Left renal cortex interstitium (tissue), 4 donors: ENCODE data around the gene NEK3. TPM values are rescaled to one million over a fixed set of nuclear protein-coding genes. Genes with fewer than 3 reads are reported as not detected.
A peak's percentile ranks its signal among the peaks of the same experiment; 100 is the strongest.
"Not testable (repeated sequence)": the region's sequence is repeated elsewhere in the genome, so short reads cannot be mapped to it uniquely, and the experiment has no call there.

Experiments used
- DNase-seq, 4 donors: peaks; one replicate each; pipeline ENCODE4 v3.0.0-alpha.2; 2013; ENCODE audit warnings: low read depth in 4 of 4, low spot score in 2 of 4, missing footprints in 1 of 4
- polyA plus RNA-seq, 4 donors: library from polyadenylated mRNA; unstranded; fragments of 120-200 nt; gene quantifications; one replicate each; pipeline ENCODE4 v1.2.1, GENCODE V29; 2013; ENCODE audit not compliant: insufficient read length in 4 of 4

The NEK3 gene
- polyA plus RNA-seq, 4 donors, result 21.1 to 47.7 (median 29.1) TPM

- DNase-seq, result peak; percentile 63 to 76 (median 74)
These were observed 31.4 kb downstream of the NEK3 start for GRCh38 chr13:52127783-52128702.

GRCh38 chr13:52127378-52127777 lies 32.0 kb downstream of the NEK3 start:
- no peak for DNase-seq

DNA sequence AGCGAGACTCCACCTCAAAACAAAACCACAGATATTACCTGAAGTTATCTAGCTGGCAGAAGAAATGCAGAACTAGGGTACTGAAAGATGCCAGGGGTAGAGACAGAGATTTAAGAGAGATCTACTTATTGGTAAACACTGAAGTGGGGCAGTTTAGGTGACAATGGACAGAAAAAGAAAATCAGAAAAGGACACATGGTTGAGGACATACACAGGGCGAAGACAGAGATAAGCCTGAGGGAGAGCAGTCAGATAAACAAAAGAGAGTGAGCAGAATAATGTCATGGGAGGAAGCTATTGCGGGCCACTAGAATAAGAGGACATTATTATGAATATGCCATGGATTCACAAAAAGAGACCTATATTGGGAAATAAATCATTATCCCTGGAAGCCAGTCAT lies 33.9 kb downstream of the NEK3 start:
- no peak for DNase-seq

- no peak for DNase-seq
These were observed 40.8 kb downstream of the NEK3 start for GRCh38 chr13:52118595-52118994.

DNA sequence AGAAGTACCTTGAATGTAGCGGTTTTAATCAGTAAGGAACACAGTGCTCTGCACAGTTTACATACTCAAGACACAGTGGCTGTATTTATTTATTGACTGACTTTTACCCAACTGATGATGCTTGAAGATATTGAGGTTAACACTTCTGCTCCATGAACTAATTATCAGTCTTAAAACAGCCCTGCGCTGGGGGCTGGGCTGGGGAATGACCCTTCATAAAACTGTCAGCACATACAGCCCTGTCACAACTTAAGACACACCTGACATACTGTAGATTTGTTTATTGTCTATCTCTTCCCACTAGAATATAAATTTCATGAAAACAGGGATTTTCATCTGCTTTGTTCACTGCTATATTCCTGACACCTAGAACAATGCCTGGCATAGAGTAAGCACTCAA lies 41.3 kb downstream of the NEK3 start:
- no peak for DNase-seq

DNA sequence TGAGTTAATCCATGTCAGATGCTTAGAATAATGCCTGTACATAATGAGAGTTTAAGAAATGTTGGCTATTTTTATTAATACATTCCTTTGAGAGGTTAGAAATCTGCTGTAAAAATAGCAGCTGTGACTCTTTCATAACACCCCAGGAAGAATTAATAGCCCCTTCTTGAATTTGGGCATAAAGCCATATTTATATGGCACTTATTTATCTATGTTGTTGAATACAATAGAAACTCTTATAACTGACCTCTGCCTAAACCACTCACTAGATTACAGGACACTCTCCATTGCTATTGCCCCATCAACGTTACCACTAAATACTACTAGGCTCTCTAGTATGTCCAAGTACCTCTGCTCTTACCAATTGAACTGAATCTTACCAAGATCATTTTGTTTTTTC lies 46.8 kb downstream of the NEK3 start:
- DNase-seq, result no peak

DNA sequence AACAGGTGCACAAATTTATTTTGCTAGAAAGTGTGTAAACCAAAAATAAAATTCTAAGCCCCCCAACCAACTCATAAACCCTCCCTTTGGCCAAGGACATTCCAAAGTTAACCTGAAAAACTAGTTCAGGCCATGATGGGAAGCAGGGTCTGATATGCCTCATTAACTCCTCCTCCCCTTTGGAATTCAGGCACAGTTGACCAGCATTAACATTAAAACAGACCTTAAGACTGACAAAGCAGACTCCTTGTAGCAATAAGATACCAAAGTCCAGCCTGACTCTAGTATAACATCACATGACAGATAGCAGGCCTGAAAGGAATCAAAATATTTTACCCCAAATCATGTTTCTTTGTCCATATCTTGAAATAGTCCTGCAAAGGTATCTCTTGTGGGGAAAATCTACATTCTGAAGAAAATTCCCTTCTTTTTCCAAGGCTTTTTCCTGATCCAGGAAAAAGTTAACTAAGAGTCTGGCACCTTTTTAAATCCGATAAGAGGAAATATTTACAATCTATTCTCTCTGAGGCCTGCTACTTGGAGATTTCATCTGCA lies 50.2 kb downstream of the NEK3 start:
- peak; percentile 13 to 47 (median 22) for DNase-seq

DNA sequence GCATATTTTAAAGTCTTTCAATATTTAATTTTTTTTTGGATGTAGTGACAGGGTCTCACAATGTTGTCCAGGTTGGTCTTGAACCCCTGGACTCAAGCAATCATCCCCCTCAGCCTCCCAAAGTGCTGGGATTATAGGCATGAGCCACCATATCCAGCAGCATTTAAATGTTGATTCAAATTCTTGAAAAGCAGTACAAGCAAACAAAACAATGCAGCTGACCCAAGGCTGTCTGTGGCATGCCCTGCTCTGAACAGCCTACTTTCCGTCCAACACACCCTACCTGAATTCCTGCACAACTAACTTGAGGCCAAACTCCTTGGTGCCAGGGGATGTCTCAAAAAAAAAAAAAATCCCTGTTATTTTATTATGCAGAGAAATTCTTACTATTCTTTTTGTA lies 53.6 kb downstream of the NEK3 start:
- no peak for DNase-seq

DNA sequence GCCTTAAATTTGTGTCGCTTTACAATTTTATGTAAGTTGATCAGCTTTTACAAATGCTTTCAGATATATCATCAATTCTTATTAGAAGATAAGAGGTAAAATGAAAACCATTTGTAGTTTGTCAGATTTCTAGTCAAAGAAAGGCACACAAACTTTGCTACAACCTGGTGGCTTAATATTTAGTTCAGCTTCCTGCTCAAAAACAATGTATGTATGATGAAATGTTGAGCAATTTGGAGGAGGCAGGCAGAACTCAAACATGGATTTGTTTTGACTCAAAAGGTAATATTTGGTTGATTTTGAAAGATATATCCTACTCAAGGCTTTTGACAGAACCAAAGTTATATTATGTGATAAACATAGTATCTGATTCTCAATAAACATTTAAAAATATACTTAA lies 54.8 kb downstream of the NEK3 start:
- no peak for DNase-seq

GRCh38 chr13:52103386-52103785 lies 56.0 kb downstream of the NEK3 start:
- DNase-seq, result no peak

- DNase-seq, result not testable (repeated sequence)
These were observed 57.0 kb downstream of the NEK3 start for GRCh38 chr13:52102423-52102822.

DNA sequence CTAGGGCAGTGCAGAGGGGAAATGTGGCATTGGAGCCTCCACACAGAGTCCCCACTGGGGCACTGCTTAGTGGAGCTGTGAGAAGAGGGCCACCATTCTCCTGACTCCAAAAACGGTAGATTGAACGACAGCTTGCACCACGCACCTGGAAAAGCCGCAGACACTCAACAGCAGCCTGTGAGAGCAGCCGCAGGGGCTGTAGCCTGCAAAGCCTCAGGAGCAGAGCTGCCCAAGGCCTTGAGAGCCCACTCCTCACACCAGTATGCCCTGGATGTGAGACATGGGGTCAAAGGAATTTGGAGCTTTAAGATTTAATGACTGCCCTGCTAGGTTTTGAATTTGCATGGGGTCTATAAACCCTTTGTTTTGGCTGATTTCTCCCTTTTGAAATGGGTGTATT lies 62.2 kb downstream of the NEK3 start:
- DNase-seq, result no peak

GRCh38 chr13:52096748-52097147 lies 62.6 kb downstream of the NEK3 start:
- no peak for DNase-seq

- no peak for DNase-seq
These were observed 63.3 kb downstream of the NEK3 start for GRCh38 chr13:52096062-52096461.

DNA sequence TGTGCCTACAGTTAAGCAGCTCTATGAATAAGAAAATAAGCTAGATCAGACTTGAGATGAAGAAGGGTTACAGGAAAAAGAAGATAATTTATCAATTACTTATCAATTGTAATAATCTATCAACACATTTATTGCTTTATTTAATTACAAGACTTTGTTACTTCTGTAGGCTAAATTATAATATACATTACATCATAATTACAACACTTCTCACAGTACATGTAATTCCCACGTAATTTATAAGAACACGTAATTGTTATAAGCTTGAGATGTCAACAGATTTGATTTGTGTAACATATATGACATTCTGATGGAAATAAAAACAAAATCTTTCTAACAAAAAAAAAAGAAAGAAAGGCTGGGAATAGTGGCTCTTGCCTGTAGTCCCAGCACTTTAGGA lies 67.3 kb downstream of the NEK3 start:
- DNase-seq, result no peak

DNA sequence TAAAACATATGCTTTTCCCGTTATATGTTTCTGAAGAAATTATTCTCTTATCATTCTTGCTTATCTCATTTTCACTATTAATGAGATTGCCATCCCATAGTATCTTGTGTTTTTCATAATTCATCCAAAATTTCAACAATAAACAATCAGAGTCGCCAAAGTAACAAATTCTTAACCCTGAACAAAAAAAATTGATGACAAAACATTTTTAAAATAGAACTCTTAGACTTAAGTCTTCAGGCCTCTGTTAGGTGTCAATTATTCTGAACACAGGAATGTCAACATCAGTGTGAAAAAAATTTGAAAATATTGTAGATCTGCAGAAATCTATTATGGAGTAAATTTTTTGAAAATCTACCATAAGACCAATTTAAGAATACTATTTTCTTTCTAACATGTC lies 67.9 kb downstream of the NEK3 start:
- no peak for DNase-seq

GRCh38 chr13:52085421-52085820 lies 74.0 kb downstream of the NEK3 start:
- no peak for DNase-seq

DNA sequence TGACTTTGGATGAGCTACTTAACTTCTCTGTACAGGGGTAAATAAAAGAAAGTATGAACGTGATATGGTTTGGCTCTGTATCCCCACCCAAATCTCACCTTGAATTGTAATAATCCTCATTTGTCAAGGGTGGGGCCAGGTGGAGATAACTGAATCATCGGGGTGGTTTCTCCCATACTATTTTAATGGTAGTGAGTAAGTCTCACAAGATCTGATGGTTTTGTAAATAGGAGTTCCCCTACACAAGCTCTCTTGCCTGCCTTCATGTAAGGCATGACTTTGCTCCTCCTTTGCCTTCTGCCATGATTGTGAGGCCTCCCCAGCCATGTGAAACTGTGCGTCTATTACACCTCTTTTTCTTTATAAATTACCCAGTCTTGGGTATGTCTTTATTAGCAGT lies 74.4 kb downstream of the NEK3 start:
- DNase-seq, result not testable (repeated sequence)
